ENCODE results near the gene HOXB5.
A peak's percentile ranks its signal among the peaks of the same experiment; 100 is the strongest.

The HOXB5 gene

GRCh38 chr17:48639136-48639535 is 45.6 kb upstream of the HOXB5 start:
- no peak for TF ChIP-seq CTCF (IDR thresholded peaks at IDR 0.05)

GRCh38 chr17:48637323-48638260 is 44.0 kb upstream of the HOXB5 start:
- TF ChIP-seq CTCF (IDR thresholded peaks at IDR 0.05) = no peak

- peak; percentile 61 for TF ChIP-seq CTCF (IDR thresholded peaks at IDR 0.05)
These were observed 42.8 kb upstream of the HOXB5 start for GRCh38 chr17:48636177-48637018.

- TF ChIP-seq CTCF (IDR thresholded peaks at IDR 0.05) = no peak
These were observed 41.1 kb upstream of the HOXB5 start for GRCh38 chr17:48634493-48635208.

GRCh38 chr17:48633266-48633677 is 39.7 kb upstream of the HOXB5 start:
- TF ChIP-seq CTCF (IDR thresholded peaks at IDR 0.05) = no peak

- TF ChIP-seq CTCF (IDR thresholded peaks at IDR 0.05) = no peak
These were observed 39.1 kb upstream of the HOXB5 start for GRCh38 chr17:48632579-48633265.

Measured in LNCAP (cell line).